ENCODE results near the gene NMD3. TPM values are rescaled to one million over a fixed set of nuclear protein-coding genes. Genes with fewer than 3 reads are reported as not detected.

NMD3 gene
- total RNA-seq, 4 donors from 2014 or later = 27.3 to 42.8 (median 37.4) TPM

DNA sequence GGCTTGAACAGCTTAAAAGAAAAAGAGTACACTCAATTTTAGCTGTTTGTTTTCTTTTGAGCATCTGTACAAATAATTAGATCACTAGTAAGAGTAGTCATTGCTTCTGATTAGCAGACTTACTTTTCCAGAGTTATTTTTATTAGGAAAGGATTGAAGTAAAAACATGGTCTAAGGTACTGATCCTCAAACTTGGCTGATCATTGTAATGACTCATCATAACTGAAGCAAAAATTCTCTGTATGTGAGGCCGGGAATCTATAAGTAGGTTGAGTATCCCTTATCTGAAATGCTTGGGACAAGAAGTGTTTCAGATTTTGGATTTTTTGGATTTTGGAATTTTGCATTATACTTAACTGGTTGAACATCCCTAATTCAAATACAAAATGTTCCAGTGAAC is 12.4 kb downstream of the NMD3 start:
- Histone ChIP-seq H3K27me3 (no peaks in the 10 kb centered on the region), H3K4me1 (peaks cover 0 to 3% of the 10 kb centered on the region in 2 donors), H3K9me3 (no peaks in the 10 kb centered on the region), H3K36me3 (peaks cover 0 to 59% of the 10 kb centered on the region in 2 donors), H3K4me3 (no peak overlapping the region), H3K27ac (peak overlapping the region in 1 of 4 donors; percentile 5)
- in situ Hi-C loops (cut with MboI; ENCODE audit: low sequenced_read_pairs in 4 of 4) = loop anchor here in 1 of 4 donors (25.0 kb wide), 1 partner anchor 721 kb away; no protein-coding TSS in a partner anchor
- intact Hi-C loops (cut with DNase I; ENCODE audit: low total_unique reads) = no loop called here
- no peak for TF ChIP-seq POLR2A (IDR thresholded peaks at IDR 0.05)
- TF ChIP-seq, protein P1, sequence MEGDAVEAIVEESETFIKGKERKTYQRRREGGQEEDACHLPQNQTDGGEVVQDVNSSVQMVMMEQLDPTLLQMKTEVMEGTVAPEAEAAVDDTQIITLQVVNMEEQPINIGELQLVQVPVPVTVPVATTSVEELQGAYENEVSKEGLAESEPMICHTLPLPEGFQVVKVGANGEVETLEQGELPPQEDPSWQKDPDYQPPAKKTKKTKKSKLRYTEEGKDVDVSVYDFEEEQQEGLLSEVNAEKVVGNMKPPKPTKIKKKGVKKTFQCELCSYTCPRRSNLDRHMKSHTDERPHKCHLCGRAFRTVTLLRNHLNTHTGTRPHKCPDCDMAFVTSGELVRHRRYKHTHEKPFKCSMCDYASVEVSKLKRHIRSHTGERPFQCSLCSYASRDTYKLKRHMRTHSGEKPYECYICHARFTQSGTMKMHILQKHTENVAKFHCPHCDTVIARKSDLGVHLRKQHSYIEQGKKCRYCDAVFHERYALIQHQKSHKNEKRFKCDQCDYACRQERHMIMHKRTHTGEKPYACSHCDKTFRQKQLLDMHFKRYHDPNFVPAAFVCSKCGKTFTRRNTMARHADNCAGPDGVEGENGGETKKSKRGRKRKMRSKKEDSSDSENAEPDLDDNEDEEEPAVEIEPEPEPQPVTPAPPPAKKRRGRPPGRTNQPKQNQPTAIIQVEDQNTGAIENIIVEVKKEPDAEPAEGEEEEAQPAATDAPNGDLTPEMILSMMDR (IDR thresholded peaks at IDR 0.05 in 4 of 5, conservative IDR thresholded peaks at IDR 0.05 in 1 of 5) = no peak
- no peak for ATAC-seq
- DNase-seq = no peak

DNA sequence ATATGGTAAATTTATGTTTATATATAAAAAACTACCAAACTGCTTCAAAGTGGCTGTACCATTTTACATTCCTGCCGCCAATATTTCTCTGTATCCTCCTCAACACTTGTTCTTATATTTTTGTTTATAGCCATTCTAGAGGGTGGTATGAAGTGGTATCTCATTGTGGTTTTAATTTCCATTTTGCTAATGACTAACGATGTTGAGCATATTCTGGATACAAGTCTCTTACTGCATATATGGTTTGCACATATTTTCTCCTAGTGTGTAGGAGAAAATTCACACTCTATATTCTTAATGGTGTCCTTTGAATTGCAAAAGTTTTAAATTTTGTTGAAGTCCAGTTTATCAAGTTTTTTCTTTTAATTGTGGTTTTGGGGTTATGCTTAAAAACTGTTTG is 15.1 kb downstream of the NMD3 start:
- in situ Hi-C loops (cut with MboI; ENCODE audit: low sequenced_read_pairs in 4 of 4) = loop anchor here in 1 of 4 donors (25.0 kb wide), 1 partner anchor 724 kb away; no protein-coding TSS in a partner anchor

DNA sequence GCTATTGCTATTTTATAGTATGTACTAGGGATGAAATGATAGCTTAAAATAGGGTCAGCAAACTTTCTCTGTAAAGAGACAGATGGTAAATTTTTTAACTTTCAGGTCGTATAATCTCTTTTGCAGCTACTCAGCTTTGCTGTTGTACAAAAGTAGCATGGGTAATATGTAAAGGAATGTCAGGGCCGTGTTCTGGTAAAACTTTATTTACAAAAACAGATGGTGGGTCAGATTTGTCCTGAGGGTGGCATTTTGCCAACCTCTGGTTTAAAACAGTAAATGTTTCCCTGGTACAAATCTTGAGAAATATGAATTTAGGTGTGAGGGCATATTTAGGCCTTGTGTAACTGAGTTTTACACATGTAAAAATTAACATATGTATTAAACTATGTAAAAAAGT is 18.6 kb downstream of the NMD3 start:
- in situ Hi-C loops (cut with MboI; ENCODE audit: low sequenced_read_pairs in 4 of 4) (loop anchor here in 1 of 4 donors (25.0 kb wide), 1 partner anchor 727 kb away; no protein-coding TSS in a partner anchor), intact Hi-C loops (cut with DNase I; ENCODE audit: low total_unique reads) (no loop called here)
- Histone ChIP-seq H3K4me1 (no peaks in the 10 kb centered on the region), H3K27me3 (no peaks in the 10 kb centered on the region), H3K9me3 (no peaks in the 10 kb centered on the region), H3K36me3 (peaks cover 0 to 73% of the 10 kb centered on the region in 2 donors), H3K27ac (no peak overlapping the region), H3K4me3 (no peak overlapping the region)
- TF ChIP-seq, protein P1 (IDR thresholded peaks at IDR 0.05 in 4 of 5, conservative IDR thresholded peaks at IDR 0.05 in 1 of 5) = no peak
- TF ChIP-seq POLR2A (IDR thresholded peaks at IDR 0.05) = no peak
- no peak for DNase-seq
- no peak for ATAC-seq

More for the DNA sequence above, 15.1 kb downstream of the NMD3 start:
- H3K36me3 ChIP-seq = peaks cover 0 to 56% of the 10 kb centered on the region in 2 donors
- intact Hi-C loops (cut with DNase I; ENCODE audit: low total_unique reads) = no loop called here
- H3K27me3 ChIP-seq = no peaks in the 10 kb centered on the region
- H3K27ac ChIP-seq = no peak overlapping the region
- TF ChIP-seq, protein P1 (IDR thresholded peaks at IDR 0.05 in 4 of 5, conservative IDR thresholded peaks at IDR 0.05 in 1 of 5) = no peak
- TF ChIP-seq POLR2A (IDR thresholded peaks at IDR 0.05) = no peak
- DNase-seq (no peak), ATAC-seq (no peak)
- no peaks in the 10 kb centered on the region for H3K9me3 ChIP-seq
- H3K4me3 ChIP-seq = no peak overlapping the region
- H3K4me1 ChIP-seq = peaks cover 0 to 3% of the 10 kb centered on the region in 2 donors

DNA sequence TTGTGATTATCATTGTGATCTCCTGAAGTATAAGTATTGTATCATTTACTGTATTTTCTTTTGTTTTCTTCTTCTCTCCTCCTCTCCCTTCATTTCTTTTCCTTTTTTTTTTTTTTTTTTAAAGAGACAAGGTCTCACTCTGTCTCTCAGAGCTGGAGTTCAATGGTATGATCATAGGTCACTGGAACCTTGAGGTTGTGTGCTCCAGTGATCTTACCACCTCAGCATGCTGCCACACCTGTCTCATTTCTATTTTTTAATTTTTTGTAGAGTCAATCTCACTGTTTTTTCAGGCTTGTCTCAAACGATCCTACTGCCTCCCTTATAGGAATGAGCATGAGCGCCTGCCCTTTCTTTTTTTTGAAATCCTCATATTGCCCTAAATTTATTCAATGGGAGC is 23.4 kb downstream of the NMD3 start:
- no peak overlapping the region for H3K27ac ChIP-seq
- no peak overlapping the region for H3K4me3 ChIP-seq
- ATAC-seq (no peak), DNase-seq (no peak)
- intact Hi-C loops (cut with DNase I; ENCODE audit: low total_unique reads) (no loop called here), in situ Hi-C loops (cut with MboI; ENCODE audit: low sequenced_read_pairs in 4 of 4) (loop anchor here in 1 of 4 donors (25.0 kb wide), 1 partner anchor 732 kb away; no protein-coding TSS in a partner anchor)
- H3K36me3 ChIP-seq = peaks cover 0 to 74% of the 10 kb centered on the region in 2 donors
- H3K27me3 ChIP-seq = no peaks in the 10 kb centered on the region
- H3K4me1 ChIP-seq = no peaks in the 10 kb centered on the region
- H3K9me3 ChIP-seq = no peaks in the 10 kb centered on the region
- TF ChIP-seq, protein P1 (IDR thresholded peaks at IDR 0.05 in 4 of 5, conservative IDR thresholded peaks at IDR 0.05 in 1 of 5) = no peak
- no peak for TF ChIP-seq POLR2A (IDR thresholded peaks at IDR 0.05)

DNA sequence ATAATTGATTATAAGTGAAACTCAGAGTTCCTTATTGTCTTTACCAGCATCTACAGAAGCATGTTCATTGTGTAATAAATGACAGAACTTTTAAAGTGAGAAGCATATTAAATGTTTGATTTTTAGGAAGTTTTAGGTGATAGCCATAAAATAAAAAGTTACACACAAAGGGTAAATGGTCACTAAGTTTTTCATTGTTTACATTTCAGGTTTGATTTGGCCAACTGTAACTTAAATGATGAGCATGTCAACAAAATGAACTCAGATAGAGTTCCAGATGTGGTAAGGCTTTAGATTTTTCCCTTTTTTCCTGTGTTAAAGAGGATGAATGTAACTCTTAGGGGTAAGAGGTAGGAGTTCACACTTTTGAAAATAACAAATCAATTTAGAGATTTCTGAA is 25.9 kb downstream of the NMD3 start:
- TF ChIP-seq, protein P1 (IDR thresholded peaks at IDR 0.05 in 4 of 5, conservative IDR thresholded peaks at IDR 0.05 in 1 of 5) = no peak
- no peak for TF ChIP-seq POLR2A (IDR thresholded peaks at IDR 0.05)
- in situ Hi-C loops (cut with MboI; ENCODE audit: low sequenced_read_pairs in 4 of 4) = loop anchor here in 1 of 4 donors (25.0 kb wide), 1 partner anchor 735 kb away; no protein-coding TSS in a partner anchor
- no peaks in the 10 kb centered on the region for H3K9me3 ChIP-seq
- no peak overlapping the region for H3K27ac ChIP-seq
- peaks cover 0 to 82% of the 10 kb centered on the region in 2 donors for H3K36me3 ChIP-seq
- no peaks in the 10 kb centered on the region for H3K4me1 ChIP-seq
- H3K4me3 ChIP-seq = no peak overlapping the region
- no peaks in the 10 kb centered on the region for H3K27me3 ChIP-seq
- intact Hi-C loops (cut with DNase I; ENCODE audit: low total_unique reads) = no loop called here
- ATAC-seq (no peak), DNase-seq (no peak)

Data from gastrocnemius medialis (tissue), 4 donors.